ENCODE results near the gene SMURF2. TPM values are rescaled to one million over a fixed set of nuclear protein-coding genes. Genes with fewer than 3 reads are reported as not detected.

Gene SMURF2
- total RNA-seq, 1 donor from 2014 or later = 11.5 TPM

DNA sequence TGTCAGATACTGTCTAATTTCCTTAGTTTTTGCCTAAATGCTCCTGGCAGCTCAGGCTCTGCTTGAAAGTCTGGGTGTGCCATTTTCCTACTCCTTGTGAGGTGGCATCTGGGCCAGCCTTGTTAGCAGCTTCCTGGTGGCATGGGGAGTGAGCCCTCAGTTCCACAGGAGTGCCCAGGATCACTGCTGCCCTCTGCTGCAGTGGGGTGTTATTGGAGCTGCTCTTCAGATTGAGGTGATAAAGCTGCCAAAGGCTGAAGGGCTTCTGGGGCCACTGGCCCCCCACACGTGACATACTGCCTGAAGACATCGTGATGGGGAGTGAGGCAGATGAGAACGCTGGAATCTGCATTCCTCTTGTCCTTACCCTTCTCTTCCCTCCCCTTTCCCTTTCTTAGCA is 127.9 kb downstream of the SMURF2 start:
- Histone ChIP-seq H3K27ac (replicated peaks) (no peak overlapping the region), H3K27me3 (ENCODE audit: low read depth) (no peaks in the 10 kb centered on the region), H3K4me1 (no peaks in the 10 kb centered on the region), H3K9me3 (replicated peaks) (no peaks in the 10 kb centered on the region), H3K4me3 (no peak overlapping the region), H3K36me3 (peaks cover 99% of the 10 kb centered on the region)
- no peak for DNase-seq
- intact Hi-C loops (cut with micrococcal nuclease) = no loop called here
- TF ChIP-seq, protein P1, sequence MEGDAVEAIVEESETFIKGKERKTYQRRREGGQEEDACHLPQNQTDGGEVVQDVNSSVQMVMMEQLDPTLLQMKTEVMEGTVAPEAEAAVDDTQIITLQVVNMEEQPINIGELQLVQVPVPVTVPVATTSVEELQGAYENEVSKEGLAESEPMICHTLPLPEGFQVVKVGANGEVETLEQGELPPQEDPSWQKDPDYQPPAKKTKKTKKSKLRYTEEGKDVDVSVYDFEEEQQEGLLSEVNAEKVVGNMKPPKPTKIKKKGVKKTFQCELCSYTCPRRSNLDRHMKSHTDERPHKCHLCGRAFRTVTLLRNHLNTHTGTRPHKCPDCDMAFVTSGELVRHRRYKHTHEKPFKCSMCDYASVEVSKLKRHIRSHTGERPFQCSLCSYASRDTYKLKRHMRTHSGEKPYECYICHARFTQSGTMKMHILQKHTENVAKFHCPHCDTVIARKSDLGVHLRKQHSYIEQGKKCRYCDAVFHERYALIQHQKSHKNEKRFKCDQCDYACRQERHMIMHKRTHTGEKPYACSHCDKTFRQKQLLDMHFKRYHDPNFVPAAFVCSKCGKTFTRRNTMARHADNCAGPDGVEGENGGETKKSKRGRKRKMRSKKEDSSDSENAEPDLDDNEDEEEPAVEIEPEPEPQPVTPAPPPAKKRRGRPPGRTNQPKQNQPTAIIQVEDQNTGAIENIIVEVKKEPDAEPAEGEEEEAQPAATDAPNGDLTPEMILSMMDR (IDR thresholded peaks at IDR 0.05; ENCODE audit: borderline replicate concordance) = no peak

DNA sequence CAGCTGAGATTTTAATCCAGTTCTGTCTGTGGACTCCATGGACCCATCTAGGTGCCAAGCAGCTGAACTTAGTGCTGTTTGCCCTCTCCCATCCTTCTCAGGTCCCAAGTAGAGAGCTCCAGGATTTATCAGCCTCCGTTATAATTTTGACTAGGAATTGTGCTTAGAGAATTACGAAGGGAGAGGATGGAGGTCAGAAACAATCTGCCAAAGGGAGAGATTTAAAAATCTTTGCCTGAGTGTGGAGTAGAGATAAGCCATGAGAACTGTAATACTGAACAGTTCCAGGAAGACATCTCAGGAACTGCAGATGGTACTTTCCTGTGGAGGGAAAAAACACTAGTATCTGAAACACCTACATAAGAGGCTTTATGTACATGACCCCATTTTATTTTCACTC is 128.3 kb downstream of the SMURF2 start:
- Histone ChIP-seq H3K36me3 (peaks cover 100% of the 10 kb centered on the region), H3K4me3 (no peak overlapping the region), H3K27ac (replicated peaks) (no peak overlapping the region), H3K27me3 (ENCODE audit: low read depth) (no peaks in the 10 kb centered on the region), H3K4me1 (no peaks in the 10 kb centered on the region), H3K9me3 (replicated peaks) (no peaks in the 10 kb centered on the region)
- no peak for DNase-seq
- TF ChIP-seq, protein P1 (IDR thresholded peaks at IDR 0.05; ENCODE audit: borderline replicate concordance) = no peak
- intact Hi-C loops (cut with micrococcal nuclease) = no loop called here

DNA sequence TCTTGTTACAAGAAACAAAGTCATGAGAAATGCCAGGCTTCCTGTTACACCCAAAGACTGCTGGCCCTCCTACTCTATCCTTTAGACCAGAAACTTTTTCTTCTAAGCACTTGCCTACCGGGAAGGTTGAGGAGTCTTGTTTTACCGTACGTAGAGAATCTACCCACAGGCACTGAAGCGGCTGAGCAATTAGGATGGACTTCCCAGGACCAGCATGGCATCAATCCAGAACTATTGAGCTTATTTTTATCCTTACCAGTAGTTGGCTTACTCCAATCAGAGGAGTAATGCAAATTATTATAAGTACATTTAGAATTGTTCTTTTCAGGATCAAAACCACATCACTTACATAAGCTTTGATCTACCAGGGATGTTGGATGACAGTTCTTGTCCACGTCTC is 129.7 kb downstream of the SMURF2 start:
- no peaks in the 10 kb centered on the region for H3K27me3 ChIP-seq (ENCODE audit: low read depth)
- H3K9me3 ChIP-seq (replicated peaks) = no peaks in the 10 kb centered on the region
- intact Hi-C loops (cut with micrococcal nuclease) = no loop called here
- H3K4me1 ChIP-seq = no peaks in the 10 kb centered on the region
- no peak for DNase-seq
- no peak overlapping the region for H3K4me3 ChIP-seq
- H3K27ac ChIP-seq (replicated peaks) = no peak overlapping the region
- TF ChIP-seq, protein P1 (IDR thresholded peaks at IDR 0.05; ENCODE audit: borderline replicate concordance) = no peak
- H3K36me3 ChIP-seq = peaks cover 100% of the 10 kb centered on the region

DNA sequence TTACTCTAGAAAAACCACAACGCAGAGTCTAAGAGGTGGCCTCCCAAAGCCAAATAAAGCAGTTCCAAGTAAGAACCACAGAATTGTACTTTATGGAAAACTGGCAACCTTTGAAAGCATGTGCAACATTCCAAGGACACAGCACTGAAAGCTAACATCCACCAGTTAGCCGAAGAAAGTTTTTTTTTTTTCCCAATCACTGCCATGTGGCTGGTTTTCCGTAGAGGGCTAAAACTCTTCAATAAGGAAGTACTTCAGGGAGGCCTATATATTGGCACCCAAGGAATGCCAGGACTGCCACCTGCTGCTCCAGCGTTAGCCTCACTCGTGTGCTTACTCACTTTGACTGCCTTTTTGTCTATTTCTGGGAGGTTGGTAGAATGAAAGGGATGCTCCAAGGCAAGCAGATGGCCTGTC is 130.1 kb downstream of the SMURF2 start:
- no peak overlapping the region for H3K27ac ChIP-seq (replicated peaks)
- no peaks in the 10 kb centered on the region for H3K9me3 ChIP-seq (replicated peaks)
- no peaks in the 10 kb centered on the region for H3K4me1 ChIP-seq
- intact Hi-C loops (cut with micrococcal nuclease) = no loop called here
- H3K27me3 ChIP-seq (ENCODE audit: low read depth) = no peaks in the 10 kb centered on the region
- DNase-seq = no peak
- H3K4me3 ChIP-seq = no peak overlapping the region
- peaks cover 100% of the 10 kb centered on the region for H3K36me3 ChIP-seq
- TF ChIP-seq, protein P1 (IDR thresholded peaks at IDR 0.05; ENCODE audit: borderline replicate concordance) = no peak

DNA sequence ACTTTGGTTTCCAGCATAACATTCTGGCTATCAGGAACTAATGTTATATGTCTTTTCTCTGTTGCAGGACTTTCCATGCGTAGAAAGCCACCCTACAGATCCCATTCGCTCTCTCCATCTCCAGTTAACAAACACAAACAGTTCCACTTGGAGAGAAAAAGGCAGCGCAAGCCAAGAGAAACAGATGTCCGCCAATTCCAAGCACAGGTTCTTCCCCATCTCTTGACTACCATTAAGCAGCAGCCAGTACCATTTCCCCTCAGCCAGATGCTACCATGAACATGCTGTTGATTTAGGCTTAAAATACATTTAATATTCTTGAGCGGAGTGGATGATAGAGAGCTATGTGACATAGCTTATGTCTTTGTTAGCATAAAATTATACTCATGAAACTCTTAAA is 132.9 kb downstream of the SMURF2 start:
- no peaks in the 10 kb centered on the region for H3K9me3 ChIP-seq (replicated peaks)
- H3K4me3 ChIP-seq = no peak overlapping the region
- DNase-seq = no peak
- H3K27ac ChIP-seq (replicated peaks) = no peak overlapping the region
- H3K4me1 ChIP-seq = no peaks in the 10 kb centered on the region
- intact Hi-C loops (cut with micrococcal nuclease) = no loop called here
- TF ChIP-seq, protein P1 (IDR thresholded peaks at IDR 0.05; ENCODE audit: borderline replicate concordance) = no peak
- peaks cover 100% of the 10 kb centered on the region for H3K36me3 ChIP-seq
- H3K27me3 ChIP-seq (ENCODE audit: low read depth) = no peaks in the 10 kb centered on the region

DNA sequence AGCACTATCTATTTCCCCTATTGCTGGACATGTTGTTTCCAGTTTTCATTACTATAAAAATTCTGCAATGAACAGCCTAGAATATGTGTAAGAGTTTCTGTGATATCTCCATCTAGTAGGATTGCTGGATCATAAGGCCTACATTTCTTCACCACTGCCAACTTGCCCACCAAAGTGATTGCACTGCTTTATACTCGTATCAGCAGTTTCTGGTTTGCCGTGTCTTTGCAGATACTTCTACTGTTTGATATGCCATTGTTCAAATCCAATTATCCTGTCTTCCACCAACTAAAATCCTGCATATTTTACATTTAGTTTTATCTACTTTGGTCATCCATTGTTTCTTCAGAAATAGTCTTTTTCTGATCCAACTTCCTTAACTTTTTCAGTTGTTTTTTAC is 134.2 kb downstream of the SMURF2 start:
- Histone ChIP-seq H3K27me3 (ENCODE audit: low read depth) (no peaks in the 10 kb centered on the region), H3K4me1 (no peaks in the 10 kb centered on the region), H3K27ac (replicated peaks) (no peak overlapping the region), H3K4me3 (no peak overlapping the region), H3K9me3 (replicated peaks) (no peaks in the 10 kb centered on the region), H3K36me3 (peaks cover 100% of the 10 kb centered on the region)
- TF ChIP-seq, protein P1 (IDR thresholded peaks at IDR 0.05; ENCODE audit: borderline replicate concordance) = no peak
- intact Hi-C loops (cut with micrococcal nuclease) = no loop called here
- DNase-seq = no peak

Measured in left ventricle myocardium inferior (tissue), 1 donor.